C1 segment of cervical spinal cord (tissue), 14 donors: Measurements from ENCODE around the gene POC5.

Source experiments
- DNase-seq, 14 donors: peaks; one replicate each; lab custom pipeline; 2025; lab: John Stamatoyannopoulos, UW

Gene POC5

DNA sequence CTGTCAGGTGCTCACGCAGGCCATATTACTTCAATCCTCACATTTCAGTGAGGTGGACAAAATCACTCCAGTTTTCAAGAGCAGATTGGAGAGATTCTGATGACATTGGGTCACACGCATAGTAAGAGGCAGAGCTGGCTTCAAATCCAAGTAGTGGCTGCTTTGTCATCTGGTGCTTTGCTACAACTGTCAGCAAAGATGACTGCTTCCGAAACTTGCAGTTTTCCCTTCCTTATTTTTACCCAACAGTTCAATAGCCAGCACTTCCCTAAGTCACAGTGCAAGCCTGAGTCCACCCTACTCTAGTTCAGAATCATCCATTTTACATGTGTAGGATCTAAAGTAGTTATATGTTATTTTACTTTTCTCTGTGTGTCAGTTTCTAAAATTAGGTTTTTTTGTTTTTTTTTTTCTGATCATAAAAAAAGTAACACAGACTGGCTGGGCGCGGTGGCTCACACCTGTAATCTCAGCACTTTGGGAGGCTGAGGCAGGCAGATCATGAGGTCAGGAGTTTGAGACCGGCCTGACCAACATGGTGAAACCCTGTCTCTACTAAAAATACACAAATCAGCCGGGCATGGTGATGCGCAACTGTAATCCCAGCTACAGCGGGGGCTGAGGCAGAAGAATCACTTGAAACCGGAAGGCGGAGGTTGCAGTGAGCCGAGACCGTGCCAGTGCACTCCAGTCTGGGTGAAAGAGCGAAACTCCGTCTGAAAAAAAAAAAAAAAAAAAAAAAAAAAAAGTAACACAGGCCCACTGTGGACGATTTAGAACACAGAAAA lies 56.4 kb downstream of the POC5 start:
- DNase-seq: no peak

DNA sequence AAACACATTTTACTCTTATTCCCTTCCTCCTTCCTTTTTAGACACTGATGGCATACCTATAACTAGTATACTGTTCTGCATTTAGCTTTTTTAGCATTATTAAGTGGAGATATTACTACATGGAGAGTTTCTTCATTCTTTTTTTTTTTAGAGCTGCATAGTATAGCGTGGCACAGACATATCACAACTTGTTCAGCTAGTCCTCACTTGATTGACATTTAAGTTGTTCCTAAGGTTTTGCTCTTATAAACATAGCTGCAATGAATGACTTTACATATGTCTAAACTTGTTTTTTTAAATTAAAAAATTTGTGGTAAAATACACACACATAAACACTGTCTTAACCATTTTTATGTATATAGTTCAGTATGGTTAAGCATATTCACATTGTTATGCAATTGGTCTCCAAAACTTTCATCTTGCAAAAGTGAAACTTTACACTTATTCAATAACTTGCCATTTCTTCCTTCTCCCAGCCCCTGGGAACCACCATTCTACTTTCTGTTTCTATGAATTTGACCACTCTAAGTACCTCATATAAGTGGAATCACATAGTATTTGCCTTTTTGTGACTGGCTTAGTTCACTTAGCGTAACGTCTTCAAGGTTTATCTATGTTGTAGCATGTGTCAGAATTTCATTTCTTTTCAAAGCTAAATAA lies 57.3 kb downstream of the POC5 start:
- DNase-seq: no peak

DNA sequence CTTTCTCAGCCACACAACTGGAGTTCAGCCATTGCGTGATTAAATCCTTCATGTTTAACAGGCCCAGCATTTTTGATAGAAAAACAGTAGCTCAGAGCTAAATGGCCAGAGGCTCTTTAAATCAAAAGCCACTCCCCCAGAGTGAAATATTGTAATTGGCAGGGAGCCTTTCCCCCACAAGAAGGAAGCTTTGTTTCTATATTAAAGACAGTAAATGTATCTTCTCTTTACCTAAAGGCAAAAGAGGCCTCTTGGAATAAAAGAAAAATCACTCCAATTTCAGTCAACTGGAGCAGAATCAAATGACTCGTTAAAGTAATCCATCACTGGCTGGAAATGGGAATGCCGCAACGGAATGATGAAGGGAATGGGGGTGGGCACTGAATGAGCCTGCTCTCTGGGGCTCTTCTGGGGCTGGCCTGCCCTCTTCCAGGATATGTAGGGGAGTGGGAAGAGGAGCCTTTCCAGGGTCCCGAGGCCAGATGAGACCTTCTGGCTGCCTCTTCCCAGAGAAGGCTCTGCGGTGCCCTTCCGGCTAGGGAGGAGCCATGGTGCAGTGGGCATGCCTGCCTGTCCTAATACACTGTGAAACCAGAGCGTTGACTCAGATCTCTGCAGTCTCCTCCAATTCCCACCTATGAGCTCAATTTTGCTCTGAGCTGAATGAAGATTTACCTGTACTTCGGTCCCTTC lies 60.8 kb downstream of the POC5 start:
- DNase-seq: peak in 9 of 14 donors; percentile 16 to 60 (median 32)

DNA sequence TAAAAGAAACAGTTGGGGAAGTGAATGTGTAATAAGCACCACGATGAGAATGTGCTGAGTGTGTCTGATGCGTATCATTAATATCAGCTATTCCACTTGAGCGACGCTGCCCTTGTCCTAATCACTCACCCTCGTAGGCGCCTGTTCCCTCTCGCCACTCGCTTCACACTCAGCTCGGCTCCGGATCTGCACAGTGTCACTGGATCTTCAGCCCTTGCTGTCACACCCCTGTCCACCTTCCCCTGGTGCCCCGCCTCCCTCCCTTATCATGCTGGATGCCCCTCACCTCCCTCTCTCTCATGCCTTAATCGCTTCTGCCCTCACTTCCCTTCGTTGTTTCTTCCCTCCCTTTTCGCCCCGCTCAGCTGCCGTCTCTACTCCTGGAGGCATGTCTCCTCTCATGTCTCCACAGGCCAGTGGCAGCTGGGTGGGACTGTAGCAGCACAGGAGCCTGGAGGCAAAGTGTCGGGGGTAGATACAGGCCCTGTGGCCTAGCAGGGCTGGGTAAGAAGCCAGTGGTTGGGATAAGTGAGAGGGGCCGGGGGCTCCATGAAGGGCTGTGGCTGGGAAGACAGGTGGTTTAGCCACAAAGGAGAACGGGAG lies 62.4 kb downstream of the POC5 start:
- no peak for DNase-seq

DNA sequence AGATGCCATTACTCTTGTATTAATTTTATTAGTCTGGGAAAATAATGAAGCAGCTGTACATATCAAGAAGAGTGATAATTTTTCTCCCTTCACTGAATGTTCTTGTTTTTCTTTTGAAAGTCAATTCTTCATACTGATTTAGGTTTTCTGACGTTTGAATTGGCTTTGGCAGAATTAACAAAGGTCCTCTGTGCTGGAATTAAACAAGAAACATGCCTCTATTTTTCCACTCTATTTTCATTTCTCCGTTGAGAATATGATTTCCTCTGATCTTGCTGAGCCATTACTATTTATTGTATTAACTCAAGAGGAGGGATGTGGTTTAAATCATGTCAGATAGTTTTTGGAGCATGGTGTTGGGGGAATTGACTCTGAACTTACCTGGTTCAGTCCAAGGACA lies 63.7 kb downstream of the POC5 start:
- no peak for DNase-seq

DNA sequence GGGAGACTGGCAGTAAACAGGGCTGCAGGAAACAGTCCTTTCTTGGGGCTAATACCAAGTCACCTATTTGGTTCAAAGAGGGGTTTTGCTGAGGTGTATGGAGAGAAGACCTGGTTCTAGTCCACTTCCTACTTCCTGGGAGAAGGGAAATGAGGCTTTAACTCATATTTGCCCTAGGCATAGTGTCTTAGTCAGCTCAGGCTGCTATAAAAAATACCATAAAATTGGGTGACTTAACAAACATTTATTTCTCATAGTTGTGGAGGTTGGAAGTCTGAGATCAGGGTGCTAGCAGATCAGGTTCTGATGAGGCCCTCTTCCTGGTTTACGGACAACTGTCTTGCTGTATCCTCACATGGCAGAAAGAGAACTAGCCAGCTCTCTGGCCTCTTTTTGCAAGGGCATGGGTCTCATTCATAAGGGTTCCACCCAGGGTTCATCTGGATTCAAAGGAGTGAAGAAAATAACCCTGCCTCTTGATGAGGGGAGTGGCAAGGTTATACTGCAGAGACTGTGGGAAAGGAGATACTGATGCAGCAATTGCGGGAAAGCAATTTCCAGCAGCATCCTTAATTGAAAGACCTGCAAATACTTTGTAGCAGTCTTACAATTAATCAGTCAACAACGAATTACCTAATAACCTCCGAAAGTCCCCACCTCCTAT lies 65.5 kb downstream of the POC5 start:
- DNase-seq: no peak

DNA sequence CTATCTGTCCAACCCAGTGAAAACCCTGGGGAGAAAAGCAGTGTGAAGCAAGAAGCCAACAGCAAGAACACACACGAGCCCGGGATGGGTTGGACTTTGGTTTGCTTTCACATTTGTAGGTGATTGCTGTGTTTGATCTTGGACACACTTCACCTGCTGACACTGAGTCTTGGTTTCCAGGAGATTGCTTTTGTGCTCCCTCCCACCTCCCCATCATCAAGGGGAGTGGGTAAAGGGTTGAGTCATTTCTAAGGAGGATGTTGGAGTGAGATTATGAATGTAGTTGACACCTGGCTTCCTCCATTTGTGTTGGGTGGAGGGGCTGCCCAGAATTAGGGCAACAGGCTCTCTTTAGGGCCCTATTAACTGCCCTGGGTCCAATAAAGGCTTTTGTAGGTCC lies 68.5 kb downstream of the POC5 start:
- DNase-seq: no peak

DNA sequence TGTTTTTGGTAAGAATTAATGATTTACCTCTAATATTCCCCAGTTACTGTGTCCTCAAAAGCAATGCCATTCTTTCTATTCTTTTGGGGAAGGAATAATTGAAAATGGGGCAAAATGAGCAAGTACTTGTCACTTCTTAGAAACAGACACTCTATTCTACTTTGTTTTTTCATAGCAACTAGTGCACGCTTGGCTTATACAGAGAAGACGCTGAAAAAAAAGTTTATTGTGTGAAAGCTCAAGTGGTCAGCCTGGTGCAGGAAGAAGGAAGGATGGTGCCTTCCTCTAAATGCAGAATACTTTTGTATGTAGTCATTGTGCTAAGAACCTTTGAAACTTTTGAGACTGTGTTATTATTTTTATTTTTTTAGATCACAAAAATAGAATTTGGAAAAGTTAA lies 76.4 kb downstream of the POC5 start:
- no peak for DNase-seq

DNA sequence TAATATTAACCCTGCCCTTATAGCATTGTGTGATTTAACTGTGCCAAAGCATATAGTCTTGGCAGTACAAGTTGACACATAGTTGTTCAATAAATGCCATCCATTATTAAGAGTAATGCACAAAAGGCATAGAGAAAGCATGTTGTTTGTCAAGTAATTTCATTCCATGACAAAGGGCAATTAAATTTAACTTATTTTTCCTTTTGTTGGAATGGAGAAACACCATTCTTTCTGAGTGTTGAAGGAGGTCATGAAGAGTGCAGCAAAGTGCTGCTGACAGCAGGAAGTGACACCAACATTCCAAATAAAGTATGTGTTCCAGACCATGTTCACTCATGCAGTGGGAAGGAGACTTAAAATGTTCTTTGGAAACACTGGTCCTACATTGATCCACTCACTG lies 76.8 kb downstream of the POC5 start:
- DNase-seq: no peak

DNA sequence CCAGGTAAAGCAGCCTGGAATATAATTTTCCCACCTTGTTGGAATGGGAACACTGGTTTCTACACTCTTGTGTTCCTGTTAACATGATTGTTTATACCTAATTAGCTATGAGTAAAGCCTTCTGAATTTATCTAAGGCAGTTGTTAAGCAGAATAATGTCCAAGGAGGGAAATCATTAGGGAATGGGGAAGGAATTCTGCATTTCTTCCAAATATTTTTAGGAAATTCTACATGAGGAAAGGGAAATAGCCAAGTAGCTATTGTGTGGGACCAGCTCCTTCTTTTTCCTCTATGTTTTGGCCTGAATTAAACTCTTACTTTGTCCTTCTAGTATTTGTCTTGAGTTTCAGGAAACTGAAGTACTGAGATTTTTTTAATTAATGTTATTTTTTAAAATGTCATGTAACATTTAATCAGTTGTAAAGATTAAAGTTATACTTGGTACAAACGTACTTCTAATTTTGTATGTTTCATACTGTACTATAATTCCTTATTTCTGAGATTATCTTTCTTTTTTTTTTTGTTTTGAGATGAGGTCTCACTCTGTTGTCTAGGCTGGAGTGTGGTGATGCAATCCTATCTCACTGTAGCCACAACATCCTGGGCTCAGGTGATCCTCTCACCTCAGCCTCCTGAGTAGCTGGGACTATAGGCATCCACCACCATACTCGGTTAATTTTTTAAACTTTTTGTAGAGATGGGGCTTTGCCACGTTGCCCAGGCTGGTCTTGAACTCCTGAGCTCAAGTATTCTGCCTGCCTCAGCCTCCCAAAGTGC lies 77.5 kb downstream of the POC5 start:
- DNase-seq: no peak

DNA sequence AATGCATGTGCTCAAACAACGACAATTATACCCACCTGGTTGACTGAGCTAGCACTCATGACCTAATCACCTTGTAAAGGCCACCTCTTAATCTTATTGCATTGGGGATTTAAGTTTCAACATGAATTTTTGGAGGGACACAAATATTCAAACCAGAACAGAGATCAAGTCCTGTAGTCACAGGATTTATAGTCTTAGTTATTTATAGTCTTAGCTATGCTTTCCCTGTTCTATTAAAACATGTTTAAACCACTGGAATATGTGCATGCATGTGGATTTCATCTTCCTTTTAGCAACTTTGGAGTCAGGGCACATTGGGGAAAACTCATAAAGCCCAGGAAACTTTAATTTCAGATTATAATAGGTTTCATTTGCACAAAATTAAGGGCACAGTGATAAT lies 79.3 kb downstream of the POC5 start:
- DNase-seq: no peak

DNA sequence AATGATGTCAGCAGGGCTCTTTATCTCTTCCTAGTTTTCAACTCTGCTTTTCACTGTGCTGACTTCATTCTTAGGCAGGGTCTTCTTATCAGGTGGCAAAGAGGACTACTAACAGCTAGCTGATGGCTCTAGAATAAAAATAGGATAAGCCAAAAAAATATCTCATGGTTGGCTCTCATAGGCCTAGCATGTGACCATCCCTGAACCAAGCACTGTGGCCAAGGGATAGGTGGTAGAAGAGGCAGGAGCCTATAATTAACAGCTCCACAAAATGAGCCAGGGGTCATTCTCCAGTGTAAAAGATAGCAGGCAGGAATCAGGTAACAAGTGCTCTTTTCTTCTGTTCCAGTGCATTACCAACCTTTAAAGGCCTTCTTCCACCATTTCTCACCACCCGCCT lies 84.9 kb downstream of the POC5 start:
- DNase-seq: no peak

DNA sequence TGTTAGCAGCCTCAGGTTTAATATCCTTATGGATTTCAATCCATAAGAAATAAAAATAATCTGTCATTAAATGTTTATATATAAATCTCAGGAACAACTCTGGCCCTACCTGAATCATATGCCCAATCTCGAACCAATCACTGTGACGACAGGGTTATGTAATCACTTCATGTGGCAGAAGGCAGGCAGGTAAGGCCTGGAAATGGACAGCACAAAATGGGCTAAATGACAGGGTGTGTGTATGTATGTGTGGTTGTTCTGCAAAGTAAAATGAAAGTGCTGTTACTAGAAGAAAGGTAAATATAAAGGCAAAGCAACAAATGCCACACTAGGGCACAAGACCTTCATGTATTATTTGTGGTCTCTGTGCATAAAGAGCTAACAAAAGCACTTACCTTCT lies 86.4 kb downstream of the POC5 start:
- no peak for DNase-seq

DNA sequence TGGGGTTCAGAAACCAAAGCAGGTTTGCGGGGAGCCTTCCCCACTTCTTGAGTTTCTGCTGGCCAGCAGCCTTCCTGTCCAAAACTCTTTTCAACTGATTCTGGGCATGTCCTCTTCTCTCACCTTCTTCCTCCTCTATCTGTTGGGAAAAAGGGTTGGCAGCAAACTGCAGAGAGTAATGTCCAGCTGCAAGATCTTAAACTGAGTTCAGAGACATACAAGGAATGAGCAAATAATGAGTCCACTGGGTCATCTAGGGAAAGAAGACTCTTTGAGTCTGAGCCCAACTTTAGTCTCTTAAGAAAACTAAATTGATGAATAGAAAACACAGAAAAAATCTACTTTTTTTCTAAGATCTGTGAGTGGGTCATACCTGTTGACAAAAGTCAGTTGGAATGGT lies 89.4 kb downstream of the POC5 start:
- no peak for DNase-seq

DNA sequence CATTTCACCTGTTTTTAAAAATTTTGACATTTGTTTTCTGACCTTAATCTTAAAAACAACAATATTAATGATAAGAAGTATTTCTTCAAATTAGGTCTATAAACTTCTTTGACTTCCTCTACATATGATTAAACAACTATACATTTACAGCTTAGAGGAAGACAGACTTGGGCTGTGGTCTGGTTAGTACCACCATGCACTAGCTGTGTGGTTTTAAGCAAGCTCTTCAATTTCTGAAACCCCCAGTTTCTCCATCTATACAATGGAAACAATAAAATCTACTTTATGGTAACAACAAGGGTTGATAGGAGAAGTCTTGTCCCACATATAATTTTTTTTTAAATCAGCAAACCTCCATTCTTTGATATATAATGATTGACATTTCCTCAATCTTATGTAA lies 90.3 kb downstream of the POC5 start:
- no peak for DNase-seq
